HG03064 (cell line): ENCODE data around the gene TMX4.
"Not testable (repeated sequence)": the region's sequence is repeated elsewhere in the genome, so short reads cannot be mapped to it uniquely, and the experiment has no call there.

Source experiments
- ATAC-seq: cut with Tn5 transposase; IDR thresholded peaks from one replicate; pipeline ENCODE4 v1.9.1; 2021; ENCODE audit warnings: low read depth; ENCODE audit not compliant: unreplicated experiment

TMX4 gene, protein sequence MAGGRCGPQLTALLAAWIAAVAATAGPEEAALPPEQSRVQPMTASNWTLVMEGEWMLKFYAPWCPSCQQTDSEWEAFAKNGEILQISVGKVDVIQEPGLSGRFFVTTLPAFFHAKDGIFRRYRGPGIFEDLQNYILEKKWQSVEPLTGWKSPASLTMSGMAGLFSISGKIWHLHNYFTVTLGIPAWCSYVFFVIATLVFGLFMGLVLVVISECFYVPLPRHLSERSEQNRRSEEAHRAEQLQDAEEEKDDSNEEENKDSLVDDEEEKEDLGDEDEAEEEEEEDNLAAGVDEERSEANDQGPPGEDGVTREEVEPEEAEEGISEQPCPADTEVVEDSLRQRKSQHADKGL

DNA sequence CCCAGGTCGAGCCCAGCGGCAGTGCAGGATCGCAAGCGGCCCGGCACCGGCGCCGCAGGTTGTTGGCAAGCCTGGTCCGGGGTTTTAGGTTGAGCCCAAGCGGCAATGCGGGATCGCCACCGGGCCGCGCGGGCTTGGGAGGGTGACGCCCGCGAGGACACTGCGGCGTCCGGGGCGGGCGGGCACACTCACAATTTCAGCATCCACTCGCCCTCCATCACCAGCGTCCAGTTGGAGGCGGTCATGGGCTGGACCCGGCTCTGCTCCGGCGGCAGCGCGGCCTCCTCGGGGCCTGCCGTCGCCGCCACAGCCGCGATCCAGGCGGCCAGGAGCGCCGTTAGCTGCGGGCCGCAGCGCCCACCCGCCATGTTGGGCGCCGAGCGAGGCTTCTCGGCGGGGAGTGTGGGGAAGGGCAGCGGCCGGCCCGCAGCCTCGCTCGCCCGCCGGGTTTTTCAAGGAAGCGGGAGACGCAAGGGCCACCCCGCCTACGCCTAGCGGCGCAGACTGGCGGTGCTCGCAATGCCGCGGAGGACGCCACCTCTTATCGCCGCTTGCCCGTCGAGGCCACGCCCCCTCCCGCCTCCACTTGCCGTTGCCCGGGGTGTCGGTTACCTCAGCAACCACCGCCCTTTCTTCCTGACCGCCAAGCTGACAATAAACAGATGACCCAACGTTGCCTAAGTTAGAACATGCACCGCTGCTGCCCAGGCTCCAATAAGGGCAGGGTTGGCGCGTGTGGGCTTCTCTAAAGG lies at the start of gene TMX4:
Gene TMX4, minus strand, starts transcription at position 516 of the 752 bp plus-strand sequence. Its CDS starts 148 bp downstream, at position 368.
- peak; percentile 85 for ATAC-seq

GRCh38 chr20:8067082-8067481 lies 47.5 kb upstream of the TMX4 start:
- ATAC-seq, result no peak

DNA sequence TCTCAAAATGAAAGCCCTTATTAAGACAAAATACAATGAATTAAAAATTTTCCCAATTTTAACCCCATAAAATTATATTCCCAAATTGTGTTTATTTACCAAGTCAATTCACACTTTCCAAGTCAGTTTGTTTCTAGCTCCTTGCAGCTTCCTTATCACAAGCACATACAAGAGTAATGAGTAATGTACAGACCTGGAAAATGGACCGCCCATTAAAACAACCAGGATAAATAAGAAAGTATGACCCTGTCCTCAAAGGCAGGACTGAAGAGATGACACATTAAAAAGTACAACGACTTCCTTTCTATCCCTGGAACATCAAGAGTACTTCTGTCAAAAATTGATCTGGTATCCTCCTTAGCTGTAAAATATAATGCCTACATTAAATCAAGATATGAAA lies 47.1 kb upstream of the TMX4 start:
- no peak for ATAC-seq

GRCh38 chr20:8065691-8066090 lies 46.1 kb upstream of the TMX4 start:
- ATAC-seq, result no peak

- no peak for ATAC-seq
Observed at GRCh38 chr20:8062756-8063155, 43.2 kb upstream of the TMX4 start.

DNA sequence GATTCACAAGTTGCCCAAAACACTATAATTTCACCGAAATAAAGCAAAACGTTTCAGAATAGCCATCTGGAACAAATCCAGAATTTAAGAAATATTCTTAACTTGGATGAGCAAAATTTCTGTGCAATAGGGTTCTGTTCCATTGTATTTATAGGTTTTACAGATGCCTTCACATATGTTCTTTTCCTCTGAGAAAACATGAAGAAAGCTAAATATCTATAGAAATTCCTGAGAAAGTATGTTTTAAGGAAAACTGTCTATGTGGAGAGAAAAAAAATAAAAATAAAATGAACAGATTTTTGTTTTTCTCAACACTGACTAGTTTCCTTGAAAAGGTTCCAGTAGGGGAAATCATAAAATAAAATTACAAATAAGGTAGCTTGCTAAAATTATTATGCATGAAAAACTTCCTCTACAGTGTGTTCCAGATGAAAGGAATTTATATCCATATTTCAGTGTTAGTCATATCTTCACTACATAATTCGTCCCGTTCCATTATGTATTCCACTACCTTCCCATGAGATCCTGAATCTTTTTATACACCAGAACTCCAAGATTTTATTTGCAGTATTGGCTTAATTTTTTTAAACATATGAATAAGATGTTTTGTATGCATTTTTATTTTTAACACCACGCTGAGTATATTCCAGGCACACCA lies 42.4 kb upstream of the TMX4 start:
- ATAC-seq, result no peak

DNA sequence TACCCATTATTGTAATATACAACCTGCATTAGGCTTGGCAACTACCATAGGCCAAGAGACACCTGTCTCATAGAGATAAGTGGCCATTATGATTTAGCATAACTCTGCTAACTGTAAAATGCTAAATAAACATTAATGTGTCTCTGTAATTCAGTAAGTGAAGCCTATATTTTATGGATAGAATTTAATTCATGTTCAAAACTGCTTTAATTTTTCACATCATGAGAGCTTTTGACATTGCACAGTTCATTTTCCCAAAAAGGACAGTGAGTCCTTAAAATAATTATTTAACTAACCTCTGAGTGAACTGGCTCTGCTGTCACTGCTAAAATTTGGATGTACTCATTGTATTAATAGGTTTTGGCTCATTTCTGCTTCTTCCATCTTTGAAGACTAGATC lies 41.4 kb upstream of the TMX4 start:
- no peak for ATAC-seq

DNA sequence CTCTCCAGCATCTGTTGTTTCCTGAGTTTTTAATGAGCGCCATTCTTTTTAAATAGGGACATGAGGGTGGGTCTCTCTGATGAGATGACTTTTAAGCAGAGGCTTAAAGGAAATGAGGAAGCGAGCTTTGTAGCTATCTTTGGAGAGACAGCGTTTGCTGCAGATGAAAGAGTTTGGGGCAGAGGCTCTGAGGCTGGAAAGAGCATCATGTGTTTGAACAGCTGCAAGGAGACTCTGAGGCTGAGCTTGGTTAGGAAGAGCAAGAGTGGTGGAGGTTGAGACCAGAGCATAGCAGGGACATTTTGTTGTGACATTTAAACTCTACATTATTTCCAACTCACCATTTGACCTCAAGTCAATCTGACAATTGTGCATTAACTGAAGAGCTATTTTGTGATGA lies 38.3 kb upstream of the TMX4 start:
- ATAC-seq, result no peak

DNA sequence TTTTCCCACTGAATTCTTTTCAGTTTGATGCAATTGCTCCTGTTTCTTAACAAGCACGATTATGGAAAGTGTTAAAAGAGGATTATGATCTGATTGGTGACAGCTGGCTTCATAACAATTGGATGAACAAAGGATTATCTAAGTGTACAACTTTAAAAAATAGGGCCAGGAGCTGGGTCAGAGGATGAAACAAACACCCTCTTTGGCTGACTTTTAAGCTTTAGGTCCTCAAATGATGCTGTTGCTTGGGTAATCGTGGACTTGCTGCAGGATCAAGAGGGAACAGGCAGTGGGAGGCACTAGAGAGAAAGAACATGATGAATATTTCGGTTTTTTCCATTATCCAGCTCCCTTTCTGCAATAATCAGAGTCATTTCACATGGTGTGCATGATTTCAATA lies 35.5 kb upstream of the TMX4 start:
- ATAC-seq, result no peak

DNA sequence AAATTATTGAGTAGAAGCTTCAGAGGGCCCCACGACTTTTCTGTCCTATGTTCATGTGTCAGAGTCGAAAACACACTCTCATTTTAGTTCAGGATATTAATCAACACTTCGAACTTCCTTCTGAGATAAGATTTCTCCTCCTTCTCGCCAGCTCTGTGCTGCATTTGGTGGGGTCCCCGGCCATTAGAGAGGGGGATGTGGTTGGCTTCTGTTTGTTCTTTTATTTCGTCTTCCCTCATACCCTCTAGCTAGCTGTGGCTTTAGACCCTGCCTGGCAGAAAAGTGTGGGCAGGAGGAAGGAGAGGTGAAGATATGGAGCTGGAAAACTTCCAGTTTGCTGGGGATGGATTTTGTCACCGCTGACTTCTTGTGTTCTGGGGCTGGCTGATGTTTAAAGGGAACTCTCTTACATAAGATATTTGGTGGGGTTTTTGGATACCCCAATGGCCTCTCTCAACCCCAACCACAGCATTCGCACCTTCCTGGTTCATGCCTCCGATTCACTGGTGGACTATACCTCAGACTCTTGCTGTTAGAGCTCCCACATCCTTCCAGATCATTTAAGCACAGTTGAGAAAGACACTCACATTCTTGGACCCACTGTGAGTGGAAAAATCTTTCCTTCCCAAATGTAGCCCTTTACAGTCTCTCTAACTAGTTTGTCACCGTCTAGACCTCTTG lies 30.7 kb upstream of the TMX4 start:
- no peak for ATAC-seq

- no peak for ATAC-seq
Observed at GRCh38 chr20:8049310-8049709, 29.7 kb upstream of the TMX4 start.

- ATAC-seq, result no peak
Observed at GRCh38 chr20:8045946-8046345, 26.4 kb upstream of the TMX4 start.

- ATAC-seq, result no peak
Observed at GRCh38 chr20:8043687-8044282, 24.2 kb upstream of the TMX4 start.

DNA sequence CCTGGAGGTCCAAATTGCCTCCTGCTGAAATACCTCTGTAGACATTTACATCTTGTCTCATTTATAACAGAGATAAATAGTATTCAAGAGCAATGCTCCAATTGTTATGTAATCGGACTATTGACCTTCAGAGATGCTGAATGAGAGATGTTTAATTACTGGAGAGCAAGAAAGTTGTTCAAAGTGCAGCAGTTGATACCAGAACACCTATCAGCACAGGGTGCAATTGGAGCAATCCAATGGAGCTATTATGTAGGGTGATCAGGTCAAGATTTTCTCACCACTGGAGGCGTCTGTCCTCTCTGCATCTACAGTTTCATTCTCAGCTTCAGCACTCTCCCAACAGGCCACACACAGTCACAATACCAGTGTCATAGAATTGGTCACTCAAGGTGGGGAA lies 19.5 kb upstream of the TMX4 start:
- no peak for ATAC-seq

DNA sequence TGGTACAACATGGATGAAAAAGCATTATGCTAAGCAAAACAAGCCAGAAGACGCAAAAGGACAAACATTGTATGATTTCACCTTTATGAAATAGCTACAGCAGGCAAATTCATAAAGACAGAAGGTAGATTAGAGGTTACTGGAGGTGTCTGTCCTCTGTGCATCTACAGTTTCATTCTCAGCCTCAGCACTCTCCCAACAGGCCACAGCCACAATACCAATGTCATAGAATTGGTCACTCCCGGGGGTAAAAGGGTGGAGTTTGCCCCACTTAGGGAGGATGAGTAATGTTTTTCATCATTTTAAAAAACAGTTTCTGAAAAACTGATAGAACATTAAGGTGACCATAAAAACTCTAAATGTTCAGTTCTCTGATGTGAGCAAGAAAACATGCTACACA lies 17.2 kb upstream of the TMX4 start:
- no peak for ATAC-seq

DNA sequence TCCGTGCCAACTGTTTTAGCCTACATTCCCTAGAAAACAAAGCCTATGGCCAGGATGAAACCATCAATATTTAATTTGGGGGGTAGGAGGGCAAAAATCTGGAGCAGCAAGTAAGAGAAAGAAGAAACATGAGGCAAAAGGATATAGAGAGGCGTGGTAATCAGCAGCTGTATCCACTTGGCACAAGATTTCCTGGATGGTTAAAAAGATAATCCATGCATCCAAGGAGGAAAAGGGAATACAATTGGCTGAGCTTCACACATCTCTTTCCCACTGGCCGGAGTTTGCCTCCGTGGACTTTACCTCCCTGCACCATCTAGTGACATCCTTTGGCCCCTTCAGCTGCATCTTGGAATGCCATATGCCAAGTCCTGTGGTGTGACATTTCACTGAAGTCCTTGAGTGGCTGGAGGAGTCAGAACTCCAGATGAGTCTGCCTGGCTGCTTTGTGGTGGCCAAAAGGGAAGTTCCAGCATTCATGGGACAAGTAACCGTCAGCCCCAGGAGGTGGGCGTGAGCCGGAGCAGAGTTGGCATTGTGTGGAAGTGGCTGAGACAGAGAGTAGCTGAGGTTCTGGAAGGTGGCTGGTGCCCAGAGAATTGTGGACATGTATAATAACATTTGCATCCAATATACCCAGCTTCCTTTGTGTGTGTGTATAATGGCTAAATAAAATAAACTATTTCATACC lies 13.7 kb upstream of the TMX4 start:
- no peak for ATAC-seq

- no peak for ATAC-seq
Observed at GRCh38 chr20:8032499-8032898, 12.9 kb upstream of the TMX4 start.

- ATAC-seq, result not testable (repeated sequence)
Observed at GRCh38 chr20:8031539-8031938, 12.0 kb upstream of the TMX4 start.

DNA sequence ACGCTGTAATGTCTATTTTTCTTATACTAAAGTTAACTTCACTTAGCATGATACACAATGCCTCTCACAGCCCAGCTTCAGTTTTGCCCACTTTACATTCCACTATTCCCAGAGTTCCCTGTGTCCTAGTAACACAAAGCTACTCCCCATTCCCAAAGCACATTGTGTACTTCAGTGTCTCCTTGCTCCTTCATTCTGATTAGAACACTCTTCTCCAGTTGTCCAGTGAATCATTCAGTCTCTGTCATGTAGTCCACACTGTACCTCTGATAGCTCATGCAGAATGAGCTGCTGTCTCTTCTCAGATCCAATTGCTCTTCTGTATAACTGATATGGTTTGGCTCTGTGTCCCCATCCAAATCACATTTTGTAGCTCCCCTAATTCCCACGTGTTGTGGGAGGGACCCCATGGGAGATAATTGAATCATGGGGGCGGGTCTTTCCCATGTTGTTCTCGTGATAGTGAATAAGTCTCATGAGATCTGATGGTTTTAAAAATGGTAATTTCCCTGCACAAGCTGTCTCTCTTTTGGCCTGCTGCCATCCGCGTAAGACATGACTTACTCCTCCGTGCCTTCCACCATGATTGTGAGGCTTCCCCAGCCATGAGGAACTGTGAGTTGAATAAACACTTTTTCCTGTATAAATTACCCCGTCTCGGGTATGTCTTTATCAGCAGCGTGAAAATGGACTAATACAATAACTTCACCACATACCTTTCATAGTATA lies 2.1 kb upstream of the TMX4 start:
- ATAC-seq, result no peak
